GM19468 (cell line): ENCODE data around the gene ZDHHC8.

Experiments used
- ATAC-seq: cut with Tn5 transposase; IDR thresholded peaks from one replicate; pipeline ENCODE4 v1.9.1; 2021; ENCODE audit warnings: mild to moderate bottlenecking, moderate library complexity, moderate number of reproducible peaks; ENCODE audit not compliant: unreplicated experiment; ENCODE audit errors: extremely low read depth

The ZDHHC8 gene

DNA sequence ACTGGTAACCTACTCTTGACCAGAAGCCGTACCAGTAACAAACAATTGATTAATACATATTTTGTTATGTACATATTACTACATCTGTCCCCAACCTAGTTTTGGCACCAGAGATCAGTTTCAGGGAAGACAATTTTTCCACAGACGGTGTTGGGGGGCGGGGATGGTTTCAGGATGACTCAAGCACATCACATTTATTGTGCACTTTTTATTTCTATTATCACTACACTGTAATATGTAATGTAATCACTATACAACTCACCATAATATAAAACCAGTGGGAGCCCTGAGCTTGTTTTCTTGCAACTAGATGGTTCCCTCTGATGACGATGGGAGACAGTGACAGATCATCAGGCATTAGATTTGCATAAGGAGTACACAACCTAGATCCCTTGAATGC, 36.1 kb upstream of the ZDHHC8 start:
- no peak for ATAC-seq

DNA sequence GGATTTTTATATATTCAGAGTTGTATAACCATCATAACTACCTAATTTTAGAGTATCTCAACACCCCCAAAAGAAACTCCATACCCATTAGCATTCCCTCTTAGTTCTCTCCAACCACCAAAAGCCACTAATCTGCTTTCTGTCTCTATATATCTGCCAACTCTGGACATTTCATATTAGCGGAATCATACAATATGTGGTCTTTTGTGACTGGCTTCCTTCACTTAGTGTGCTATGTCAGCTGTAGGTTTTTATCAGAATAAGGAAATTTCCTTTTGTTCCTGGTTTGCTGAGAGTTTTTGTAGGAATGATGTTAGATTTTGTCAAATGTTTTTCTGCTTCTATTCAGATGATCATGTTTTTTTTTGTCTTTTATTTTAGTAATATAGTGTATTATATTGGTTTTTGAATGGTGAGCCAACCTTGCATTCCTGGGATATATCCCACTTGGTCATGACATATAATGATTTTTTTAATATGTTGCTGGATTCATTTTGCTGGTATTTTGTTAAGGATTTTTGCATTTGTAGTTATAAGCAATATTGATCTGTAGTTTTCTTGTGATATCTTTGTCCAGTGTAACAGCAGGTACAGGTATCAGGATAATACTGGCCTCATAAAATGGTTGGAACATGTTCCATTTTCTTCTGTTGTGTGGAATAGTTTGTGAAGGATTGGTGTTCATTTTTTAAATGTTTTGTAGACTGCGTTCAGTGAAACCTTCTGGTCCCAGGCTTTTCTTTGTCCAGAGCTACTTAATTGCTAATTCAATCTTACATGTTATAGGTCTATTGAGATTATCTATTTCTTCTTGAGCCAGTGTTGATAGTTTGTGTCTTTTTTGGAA, 34.8 kb upstream of the ZDHHC8 start:
- ATAC-seq, result no peak

DNA sequence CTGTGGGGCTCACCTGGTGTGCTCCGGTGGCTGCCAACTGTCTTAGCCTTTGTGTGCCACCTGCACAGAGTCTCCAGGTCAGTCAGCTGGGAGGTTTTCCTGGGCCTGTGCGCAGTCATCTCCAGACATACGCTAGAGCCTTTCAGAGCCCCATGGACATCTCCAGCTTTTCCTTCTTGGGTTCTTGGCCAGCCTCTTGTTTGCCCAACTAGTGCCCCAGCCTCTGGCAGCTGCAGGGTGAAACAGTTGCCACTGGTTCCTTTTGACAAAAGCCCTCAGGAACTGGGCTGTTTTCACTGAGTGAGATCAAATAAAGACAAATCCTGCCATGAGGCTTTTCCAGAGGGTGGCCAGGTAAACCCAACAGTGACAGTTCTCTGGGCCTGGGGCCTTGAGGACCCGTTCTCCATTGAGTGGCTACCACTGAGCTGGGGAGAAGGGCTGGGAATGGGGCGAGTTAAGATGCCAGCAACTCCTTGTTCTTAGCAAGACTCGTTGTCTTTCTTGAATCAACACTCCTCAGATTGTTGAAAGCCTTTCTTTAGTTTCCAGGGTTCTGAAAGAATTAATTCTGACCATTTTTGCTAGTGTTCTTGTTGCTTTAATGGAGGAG, 32.4 kb upstream of the ZDHHC8 start:
- no peak for ATAC-seq

DNA sequence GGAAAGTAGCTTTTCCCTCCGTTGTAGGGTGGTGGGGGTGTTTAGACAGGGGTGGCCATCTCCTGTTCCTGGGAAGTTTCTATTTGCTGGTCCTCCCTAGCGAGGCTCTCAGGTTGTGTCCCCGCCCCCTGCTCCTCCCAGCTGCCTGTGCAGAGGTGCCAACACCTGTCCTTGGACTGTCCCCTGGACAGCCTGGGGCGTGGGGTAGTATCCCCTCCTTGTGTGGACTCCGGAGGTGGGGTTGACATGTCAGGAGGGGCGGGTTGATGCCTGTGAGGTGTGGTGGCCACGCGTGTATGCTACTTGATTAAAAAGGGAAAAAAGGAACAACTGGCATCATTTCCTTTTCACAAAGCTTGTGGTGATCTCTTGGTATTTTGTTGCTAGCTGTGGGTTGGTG, 30.0 kb upstream of the ZDHHC8 start:
- no peak for ATAC-seq

DNA sequence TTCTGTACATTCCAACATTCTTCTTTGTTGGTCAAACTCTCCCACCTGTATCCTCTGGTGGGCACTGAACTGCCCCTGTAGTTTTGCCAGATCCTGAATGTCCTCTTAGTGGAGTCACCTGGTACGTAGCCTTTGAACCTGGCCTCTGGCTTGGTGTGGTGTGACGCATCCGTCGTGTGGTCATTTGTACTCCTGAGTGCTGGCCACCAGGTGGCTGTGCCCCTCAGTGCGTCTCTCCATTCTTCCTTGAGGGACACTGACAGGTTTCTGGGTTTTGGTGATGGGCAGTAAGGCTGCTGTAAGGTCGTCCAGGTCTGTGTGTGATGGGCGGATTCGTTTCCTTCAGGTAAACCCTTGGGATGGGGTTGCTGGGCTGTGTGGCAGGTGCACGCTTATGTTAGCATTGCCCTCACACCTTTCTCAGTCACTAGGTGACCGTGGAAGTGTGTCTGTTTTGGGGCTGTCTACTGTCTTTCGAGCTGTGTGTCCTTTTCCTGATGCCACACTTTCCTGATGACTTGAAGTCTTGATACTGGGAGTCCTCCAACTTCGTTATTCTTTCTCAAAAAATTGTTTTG, 29.3 kb upstream of the ZDHHC8 start:
- ATAC-seq, result no peak

DNA sequence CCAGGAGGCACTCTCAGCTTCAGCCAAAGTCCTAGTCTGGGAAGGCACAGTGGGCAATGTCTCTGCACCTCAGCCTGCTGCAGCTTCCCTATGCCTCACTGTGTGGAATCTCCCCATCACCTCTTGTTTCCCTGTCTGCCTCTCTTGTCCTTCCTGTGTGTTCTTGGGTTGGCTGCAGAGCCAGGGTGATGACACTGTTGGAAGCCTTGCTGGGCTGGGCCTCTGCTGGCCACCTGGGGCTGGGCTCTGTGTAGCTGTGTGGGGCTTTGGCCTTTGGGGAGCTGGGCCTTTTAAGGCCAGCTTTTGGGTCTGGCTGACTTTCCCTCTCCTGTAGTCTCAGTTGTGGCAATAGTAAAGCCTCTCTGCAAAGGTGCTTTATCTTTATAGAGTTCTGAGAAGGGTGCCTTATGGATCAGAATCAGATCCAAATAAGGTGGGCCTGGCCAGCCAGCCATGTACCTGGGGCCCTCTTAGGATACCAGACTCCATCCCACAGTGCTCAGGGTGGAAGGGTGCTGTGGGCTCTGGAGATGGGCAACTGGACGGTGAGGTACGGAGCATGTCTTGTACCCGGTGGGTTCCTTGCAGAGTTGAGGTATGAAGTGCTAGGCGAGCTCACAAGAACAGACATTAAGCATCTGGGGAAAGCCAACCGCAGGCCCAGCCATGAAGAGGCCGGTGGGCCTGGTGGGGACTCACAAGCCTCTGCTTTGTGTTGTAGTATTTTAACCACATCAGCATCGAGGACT, 26.0 kb upstream of the ZDHHC8 start:
- no peak for ATAC-seq

DNA sequence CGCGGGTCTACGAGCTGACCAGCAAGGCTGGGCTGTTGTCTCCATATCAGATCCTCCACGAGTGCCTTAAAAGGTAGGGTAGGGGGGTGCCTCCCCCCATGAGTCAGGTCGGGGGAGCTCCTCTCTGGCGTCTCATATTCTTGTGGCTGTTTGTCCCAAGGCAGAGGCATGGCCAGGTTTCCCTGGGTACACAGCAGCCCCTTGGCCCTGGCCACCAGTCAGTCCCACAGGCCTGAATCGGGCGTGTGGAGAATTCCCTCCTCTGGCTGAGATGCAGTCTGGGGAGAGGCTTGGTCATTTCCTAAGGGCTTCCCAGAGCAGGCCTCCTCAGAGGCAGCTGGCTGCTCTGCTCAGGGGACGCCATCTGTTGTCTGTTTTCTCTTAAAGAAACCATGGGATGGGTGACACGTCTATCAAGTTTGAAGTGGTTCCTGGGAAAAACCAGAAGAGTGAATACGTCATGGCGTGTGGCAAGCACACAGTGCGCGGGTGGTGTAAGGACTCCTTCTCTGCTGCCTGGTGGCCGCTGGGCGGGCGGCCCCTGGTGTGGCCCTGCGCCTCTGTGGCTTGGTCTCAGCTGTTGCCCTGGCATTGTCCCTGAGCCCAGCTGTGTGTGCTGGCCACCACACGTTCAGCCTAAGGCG, 25.3 kb upstream of the ZDHHC8 start:
- ATAC-seq, result no peak

DNA sequence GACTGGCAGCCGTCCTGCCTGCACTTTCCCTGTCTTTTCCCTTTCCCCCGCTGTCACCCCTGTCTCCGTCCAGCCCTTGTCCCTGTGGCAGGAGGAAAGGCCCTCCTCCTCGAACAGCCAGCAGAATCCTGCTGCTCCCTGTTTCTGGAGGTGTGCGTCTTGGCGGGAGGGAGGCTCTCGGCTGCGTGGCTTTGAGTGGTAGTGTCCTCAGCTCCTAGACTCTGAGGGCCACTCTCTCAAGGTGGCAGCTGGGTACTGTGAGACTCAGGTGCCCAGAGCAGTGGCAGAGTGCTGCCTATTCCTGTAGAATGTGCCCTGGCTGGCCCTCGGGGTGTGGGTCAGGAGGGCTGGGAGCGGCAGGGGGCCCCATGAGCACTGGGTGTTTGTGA, 24.8 kb upstream of the ZDHHC8 start:
- no peak for ATAC-seq

DNA sequence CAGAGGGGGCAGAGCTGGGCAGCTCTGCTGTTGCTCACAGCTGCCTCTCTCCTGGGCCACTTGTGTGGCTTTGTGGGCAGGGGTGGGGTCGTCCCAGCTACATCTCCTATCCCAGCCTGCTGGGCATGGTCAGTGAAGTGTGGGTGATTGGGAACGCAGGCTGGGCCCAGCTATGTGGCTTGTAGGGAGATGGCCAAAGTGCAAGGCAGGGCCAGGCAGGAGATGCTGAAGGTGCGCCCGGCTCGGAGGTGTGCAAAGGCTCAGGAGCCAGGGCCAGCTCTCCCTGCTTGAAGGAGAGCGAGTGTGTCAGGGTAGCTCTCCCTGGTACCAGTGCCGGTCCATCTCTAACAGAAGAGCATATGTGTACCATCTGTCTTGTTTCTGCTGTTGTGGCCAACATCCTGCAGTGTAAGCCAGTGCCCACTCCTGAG, 24.1 kb upstream of the ZDHHC8 start:
- no peak for ATAC-seq

DNA sequence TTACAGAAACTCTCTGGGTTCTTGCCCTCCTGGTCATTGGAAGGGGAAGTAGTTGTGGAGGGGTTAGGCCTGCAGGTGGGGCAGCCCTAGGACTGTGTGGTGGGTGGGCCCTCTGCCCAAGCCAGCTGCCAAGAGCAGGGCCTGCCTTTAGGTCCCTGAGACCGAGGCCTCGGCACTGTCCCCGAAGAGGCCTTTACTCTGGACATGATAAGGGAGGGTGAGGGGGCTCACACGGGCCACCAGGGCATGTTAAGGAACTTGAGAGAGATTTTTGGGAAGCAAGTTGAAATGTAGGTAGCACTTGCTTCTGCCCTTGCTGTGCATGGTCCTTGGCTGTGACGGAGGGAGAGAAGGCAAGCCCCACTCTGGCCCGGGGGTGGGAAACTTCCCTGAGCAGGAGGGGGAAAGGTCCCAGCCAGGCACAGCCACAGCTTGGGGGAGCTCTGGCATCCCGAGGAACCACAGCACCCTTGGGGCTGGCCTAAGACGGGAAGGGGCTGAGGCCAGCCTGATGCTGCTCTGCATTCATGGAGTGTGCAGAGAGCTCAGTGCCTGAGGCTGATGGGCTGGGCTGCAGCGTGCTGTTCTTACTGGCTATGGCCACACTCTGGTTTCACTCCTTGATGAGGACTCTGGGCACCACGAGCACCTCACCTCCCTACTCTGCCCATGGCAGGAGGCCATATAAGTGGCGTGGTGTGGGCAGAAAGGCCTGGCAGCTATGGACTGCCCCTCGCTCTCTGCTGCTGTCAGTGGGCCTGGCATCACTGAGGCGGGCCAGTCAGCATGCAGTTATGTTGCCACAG, 23.4 kb upstream of the ZDHHC8 start:
- no peak for ATAC-seq

DNA sequence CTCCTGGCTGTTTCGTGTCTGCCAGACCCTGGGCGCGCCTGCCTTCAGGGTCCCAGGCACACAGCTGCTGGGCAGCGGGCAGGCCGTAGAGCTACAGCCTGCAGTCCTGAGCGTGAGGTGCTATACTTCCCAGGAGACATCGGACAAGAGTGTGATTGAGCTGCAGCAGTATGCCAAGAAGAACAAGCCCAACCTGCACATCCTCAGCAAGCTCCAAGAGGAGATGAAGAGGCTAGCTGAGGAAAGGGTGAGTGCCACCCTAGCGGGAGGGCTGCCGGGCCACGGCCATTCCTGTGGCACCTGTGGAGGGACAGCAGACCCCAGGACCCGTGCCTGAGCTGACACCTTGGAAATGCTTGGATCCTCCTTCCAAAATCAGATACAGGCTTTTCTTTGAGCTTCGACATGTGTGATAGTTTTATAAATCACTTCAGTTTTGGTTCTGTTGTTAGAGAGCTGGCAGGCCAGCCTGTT, 22.8 kb upstream of the ZDHHC8 start:
- ATAC-seq, result no peak

DNA sequence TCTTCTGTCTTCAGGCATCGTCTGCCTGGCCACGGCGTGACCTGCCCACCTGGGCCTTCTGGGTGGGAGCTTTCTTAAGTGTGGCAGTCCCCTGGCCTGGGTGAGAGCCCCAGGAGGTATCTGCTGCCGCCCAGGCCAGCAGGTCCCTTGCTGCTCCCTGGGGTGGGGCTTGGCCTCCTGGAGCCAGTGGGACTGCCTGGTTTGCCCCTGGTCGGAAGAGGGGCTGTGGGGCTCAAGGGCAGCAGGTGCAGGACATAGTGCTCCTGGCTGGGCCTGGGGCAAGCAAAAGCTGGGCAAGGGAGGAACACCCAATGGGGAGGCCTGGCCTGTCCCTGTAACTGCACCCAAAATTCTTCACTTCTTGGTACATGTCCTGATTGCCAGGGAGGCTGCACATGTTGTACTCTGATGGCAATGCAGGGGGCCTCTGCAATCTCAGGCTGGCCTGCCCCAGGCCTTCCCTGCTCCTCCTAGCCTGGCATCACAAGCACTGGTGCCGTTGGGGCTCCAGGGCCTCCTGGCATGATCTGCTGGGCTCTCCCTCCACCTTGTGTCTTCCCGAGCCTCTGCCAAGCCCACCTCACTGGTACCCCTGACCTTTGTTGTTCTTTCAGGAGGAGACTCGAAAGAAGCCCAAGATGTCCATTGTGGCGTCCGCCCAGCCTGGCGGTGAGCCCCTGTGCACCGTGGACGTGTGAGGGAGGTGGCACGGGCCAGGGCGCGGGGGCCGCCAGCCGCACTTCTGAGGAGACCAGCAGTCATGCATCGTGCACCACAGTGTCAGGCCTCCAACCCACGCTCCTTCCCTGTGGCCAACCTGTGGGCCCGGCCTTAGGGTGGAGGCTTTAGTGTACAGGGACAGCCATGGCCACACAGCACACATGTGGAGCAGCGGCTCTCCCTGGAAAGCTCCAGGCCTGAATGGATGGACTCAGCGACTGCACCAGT, 21.9 kb upstream of the ZDHHC8 start:
- ATAC-seq, result no peak

DNA sequence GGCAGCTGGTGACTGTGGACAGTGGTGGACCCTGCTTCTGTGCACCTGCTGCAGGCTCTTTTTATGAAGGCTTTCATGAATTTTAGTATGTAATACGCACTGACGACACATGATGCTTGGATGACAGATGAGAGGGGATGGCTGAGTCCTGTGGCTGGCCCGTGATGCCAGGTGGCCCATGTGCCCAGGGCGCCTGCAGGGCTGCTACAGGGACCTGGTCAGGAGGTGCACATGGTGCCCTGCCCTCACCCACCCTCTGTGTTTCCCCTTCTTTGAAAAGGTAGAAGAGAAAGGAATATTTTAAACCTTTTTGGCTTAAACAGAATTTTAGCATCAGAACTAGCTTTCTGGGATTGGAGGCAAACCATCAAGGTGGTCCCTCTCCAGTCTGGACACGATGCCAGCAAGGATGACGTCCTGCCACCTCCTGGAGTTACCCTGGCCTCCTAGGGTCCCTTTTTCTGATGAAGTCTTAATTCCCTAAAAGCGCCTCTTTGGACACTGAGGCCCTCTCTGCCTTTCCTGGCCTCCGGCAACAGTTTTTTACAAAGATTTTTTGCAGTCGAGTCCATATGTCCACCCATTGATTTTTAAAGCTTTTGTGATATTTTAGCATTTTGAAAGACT, 21.1 kb upstream of the ZDHHC8 start:
- no peak for ATAC-seq

DNA sequence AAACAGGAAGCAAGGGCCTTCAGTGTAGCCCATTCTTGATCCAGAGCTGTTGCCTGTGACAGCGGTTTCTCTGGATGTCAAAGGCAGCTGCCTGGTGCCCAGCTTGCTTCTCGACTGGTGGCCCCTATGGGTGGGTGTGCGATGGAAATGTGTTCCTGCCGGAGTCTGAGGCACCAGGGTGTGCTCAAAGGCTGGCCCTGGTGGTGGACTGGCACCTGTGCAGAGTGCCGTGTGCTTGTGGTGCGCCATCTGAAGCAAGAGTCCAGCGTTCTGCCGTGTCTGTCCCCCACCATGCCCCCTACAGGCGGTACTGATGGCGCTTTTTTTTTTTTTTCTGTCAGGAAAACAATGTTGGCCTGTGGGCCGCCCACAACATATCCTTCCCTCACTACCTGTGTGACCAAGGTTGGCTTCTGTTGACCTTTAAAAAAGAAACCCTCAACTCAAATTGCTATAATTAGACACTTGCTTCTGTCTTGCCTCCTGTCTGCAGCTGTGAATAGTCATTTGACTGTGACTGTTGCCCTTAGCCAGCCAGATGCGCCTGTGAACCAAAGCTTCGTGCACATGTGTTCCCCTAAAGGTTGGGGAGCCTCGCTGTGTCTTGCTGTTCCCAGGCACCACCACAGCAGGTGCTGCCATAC, 20.4 kb upstream of the ZDHHC8 start:
- no peak for ATAC-seq

DNA sequence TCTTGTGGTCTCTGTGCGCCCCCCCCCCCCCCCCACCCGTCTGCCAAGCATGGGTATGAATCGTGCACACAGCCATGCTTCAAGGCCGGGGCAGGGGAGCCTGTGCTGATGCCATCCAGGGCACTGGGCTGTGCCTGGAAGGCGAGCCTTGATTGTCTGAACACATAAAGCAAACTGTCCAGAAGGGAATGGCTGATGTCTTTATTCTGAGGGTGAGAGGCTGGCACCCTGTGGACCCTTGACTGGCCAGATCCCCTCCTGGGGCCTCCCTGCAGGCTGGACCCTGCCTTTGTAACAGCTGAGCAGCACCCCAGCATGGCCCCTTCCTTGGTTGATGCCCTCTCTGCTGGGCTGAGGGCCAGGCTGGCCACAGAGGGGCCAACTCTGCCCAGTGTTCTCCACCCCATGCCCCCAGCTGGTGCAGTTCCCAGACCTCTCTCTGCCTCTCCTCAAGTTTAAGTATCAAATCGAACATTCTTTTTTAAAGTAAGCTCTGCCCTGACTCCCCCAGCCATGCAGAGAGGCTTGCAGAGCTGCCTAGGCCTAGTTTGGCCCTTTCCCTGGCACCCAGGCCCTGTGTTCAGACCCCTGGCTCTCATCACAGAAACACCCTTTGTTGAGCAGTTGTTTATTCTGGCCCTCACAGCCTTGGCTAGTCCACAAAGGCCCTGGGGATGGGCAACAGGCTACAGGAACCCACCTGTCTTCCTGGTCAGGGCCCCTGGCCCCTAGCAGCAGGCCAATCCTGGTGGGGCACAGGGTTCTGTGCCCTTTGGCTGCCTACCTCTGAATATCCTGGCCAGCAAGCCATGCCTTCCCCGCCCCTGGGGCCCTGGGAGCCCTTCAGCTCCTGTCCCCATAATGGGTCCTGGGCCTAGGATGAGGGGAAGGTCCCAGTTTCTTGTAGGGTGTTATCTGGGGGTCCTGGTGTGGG, 19.6 kb upstream of the ZDHHC8 start:
- ATAC-seq, result no peak
